Activated CD8-positive, alpha-beta memory T cell treated with anti-CD3 and anti-CD28 coated beads for 4 hours (primary cell): Measurements from ENCODE around the gene FLOT1.
"Not testable (repeated sequence)": the region's sequence is repeated elsewhere in the genome, so short reads cannot be mapped to it uniquely, and the experiment has no call there.

Source experiments
- DNase-seq, 2 donors: peaks; one replicate each; pipeline ENCODE4 v3.0.0-alpha.2; 2020; ENCODE audit warnings: low read depth in 2 of 2

Gene FLOT1

GRCh38 chr6:30767158-30767943, 24.9 kb upstream of the FLOT1 start:
- no peak for DNase-seq

GRCh38 chr6:30766461-30767157, 24.1 kb upstream of the FLOT1 start:
- DNase-seq = no peak

GRCh38 chr6:30765495-30765894, 23.0 kb upstream of the FLOT1 start:
- not testable (repeated sequence) for DNase-seq

- DNase-seq = not testable (repeated sequence)
Observed at GRCh38 chr6:30764490-30765043, 22.1 kb upstream of the FLOT1 start.

DNA sequence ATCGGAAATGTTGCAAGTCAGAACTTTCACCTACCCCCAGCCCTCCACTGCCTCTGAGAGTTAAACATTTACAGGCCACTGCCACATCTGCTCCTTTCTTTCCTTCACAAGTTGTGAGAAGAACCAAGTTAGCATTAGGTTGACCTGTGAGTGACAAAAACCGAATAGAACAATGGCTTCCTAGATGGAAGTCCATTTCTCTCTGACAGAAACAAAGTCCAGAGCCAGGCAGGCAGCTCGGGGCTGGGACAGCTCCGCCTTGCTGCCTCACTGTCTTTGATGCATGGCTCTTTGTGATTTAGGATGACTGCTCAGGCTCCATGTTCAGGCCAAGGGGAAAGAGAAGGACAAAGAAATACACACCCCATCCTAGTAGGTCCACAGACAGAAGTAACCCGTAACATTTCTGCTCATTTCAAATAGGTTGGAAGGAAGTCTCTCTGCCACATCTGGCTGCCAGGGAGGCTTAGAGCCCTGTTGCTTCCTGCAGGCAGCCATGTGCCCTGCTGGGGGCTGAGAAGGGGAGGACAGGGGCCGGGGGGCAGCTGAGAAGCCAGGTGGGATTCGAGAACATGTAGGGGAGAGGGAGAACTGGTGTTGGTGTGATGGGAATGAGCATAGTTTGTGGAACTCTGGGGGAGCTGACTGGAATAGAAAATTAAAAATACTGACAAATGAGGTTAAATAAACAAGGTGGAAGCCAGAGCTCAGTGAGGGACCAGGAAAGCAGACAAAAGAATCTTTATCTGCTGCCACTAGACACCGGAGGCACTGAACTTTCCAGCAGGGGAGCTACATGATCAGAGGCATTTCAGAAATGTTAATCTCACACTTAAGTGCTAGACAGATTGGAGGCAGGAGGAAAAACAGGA, 21.4 kb upstream of the FLOT1 start:
- no peak for DNase-seq

DNA sequence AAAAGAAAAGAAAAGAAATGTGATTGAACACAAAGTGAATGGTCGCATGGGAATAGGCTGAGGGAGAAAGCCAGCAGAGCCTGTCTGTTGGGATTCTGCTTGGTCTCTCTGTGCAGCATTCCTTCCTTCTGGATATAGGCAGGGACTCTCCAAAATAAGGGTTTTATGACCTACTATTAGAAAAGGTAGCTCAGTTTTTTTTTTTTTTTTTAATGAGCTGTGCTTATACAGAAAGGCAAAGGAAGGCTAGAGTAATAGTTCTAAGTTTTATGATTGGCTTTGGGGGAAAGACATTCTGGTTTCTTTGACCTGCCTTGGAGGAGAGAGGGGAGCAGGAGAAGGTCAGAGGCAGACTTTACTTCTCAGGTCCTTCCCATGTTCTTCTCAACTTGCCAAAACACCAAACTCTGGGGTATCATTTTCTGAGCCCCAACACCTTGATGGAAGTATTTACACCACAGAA, 20.7 kb upstream of the FLOT1 start:
- DNase-seq = no peak

GRCh38 chr6:30761791-30762429, 19.4 kb upstream of the FLOT1 start:
- no peak for DNase-seq

DNA sequence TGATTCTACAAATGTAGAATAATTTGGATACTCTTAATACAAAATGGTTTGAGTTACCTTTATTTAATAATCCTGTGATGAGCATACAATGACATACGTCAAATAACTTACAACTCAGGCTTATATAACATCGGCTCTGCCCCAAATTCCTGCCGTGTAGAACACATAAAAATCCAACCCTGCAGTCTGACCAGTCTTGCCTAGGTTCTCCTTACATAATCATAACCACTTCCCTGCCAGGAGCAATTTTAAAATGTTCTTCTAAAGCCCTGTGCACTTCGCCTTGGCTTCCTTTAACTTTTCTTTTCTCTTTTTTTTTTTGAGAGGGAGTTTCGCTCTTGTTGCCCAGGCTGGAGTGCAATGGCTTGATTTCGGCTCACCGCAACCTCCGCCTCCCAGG, 18.1 kb upstream of the FLOT1 start:
- DNase-seq = no peak

GRCh38 chr6:30759575-30760239, 17.2 kb upstream of the FLOT1 start:
- no peak for DNase-seq

GRCh38 chr6:30757261-30757904, 14.9 kb upstream of the FLOT1 start:
- no peak for DNase-seq

- not testable (repeated sequence) for DNase-seq
Observed at GRCh38 chr6:30756405-30757003, 14.0 kb upstream of the FLOT1 start.

DNA sequence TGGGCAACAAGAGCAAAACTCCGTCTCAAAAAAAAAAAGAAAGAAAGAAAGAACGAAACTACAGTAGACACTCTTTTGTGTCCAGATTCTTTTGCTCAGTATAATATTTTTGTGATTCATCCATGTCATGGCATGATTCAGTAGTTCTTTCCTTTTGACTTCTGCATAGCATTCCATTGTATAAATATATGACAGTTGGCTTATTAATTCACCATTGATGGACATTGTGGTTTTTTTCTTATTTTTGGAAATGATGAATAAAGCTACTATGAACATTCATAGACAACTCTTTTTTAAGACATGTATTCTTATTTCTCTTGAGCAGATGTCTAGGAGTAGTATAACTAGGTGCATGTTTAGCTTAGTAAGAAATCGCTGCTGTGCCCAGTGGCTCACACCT, 12.1 kb upstream of the FLOT1 start:
- no peak for DNase-seq

- no peak for DNase-seq
Observed at GRCh38 chr6:30752157-30752927, 9.9 kb upstream of the FLOT1 start.

- no peak for DNase-seq
Observed at GRCh38 chr6:30750379-30750668, 7.8 kb upstream of the FLOT1 start.

- no peak for DNase-seq
Observed at GRCh38 chr6:30749554-30750378, 7.3 kb upstream of the FLOT1 start.

GRCh38 chr6:30748851-30749540, 6.5 kb upstream of the FLOT1 start:
- DNase-seq = no peak

DNA sequence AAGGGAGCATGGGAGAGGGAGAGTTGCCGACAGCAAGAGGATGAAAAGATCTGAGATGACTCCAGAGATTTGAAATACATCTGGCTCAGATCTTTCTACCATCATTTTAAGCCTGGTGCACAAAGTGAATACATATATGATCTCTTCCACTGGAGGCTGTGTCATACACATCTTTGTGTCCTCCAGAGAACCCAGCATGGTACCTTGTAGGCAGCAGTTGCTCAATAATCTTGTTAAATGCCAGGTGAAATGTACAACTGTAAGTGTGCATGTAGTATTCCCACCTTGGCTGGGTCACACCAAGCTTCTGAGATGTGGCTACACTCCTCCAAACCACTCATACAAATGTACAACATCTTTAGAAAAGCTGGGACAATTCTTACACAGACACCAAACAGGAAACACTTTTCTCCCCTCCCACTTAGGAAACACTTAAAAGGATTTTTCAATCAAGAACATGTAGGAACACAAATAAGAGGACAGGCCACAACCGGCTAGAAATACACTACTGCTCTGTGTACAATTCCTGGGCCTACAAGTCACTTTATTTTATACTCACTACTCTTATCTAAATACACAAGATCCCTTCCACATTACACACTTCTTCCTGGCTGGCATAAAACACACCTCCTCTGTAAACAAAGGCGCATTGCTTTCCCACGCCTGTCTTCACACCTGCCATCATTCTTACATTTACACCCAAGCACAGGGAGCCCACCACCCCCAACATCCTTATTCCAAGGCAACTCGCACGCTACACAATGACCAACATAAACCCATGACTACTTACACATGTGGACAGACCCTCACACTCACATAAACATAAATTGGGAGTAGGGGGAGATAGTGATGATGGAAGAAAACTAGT, 5.6 kb upstream of the FLOT1 start:
- no peak for DNase-seq
